ENCODE results near the gene SCGB1C2.

DNA sequence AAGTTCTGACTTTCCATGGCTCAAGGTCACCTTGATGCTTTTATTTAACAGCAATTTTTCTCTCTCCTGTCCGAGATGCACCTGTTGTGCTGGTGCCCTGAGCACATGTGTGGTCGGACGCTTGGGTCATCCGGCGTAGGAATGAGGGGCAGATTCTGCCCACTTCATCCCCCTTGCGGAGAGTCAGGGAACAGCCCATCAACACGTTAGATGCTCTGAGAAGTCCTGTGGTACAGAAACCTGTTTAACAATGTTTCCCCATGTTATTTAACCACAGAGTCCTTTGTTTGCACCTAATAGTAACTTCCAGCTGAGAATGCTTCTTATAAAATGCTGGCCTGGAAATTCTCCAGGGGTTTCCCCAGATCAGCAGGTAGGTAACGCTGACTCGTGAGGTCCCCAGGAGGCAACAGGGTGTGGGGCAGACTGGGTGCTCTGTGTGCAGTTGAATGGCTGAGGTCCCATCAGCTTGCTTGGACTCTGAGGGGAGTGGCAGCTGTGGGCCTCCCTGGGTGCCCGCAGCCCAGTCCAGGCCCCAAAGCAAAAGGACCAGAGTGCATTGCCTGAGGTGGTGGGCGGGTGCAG, 26.2 kb downstream of the SCGB1C2 start:
- TF ChIP-seq, protein P1, sequence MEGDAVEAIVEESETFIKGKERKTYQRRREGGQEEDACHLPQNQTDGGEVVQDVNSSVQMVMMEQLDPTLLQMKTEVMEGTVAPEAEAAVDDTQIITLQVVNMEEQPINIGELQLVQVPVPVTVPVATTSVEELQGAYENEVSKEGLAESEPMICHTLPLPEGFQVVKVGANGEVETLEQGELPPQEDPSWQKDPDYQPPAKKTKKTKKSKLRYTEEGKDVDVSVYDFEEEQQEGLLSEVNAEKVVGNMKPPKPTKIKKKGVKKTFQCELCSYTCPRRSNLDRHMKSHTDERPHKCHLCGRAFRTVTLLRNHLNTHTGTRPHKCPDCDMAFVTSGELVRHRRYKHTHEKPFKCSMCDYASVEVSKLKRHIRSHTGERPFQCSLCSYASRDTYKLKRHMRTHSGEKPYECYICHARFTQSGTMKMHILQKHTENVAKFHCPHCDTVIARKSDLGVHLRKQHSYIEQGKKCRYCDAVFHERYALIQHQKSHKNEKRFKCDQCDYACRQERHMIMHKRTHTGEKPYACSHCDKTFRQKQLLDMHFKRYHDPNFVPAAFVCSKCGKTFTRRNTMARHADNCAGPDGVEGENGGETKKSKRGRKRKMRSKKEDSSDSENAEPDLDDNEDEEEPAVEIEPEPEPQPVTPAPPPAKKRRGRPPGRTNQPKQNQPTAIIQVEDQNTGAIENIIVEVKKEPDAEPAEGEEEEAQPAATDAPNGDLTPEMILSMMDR (conservative IDR thresholded peaks at IDR 0.05 in 1 of 2, IDR thresholded peaks at IDR 0.05 in 1 of 2; ENCODE audit: extremely low read depth in 1 of 2, insufficient read depth in 1 of 2, low read depth in 1 of 2, low read length in 2 of 2) = peak in 1 of 2 donors; percentile 34
- no peak for TF ChIP-seq EZH2 (IDR thresholded peaks at IDR 0.05; ENCODE audit: borderline replicate concordance, low read length)

Data from mammary epithelial cell (primary cell).